ENCODE results near the gene PTPRN2.
A peak's percentile ranks its signal among the peaks of the same experiment; 100 is the strongest.
"Not testable (repeated sequence)": the region's sequence is repeated elsewhere in the genome, so short reads cannot be mapped to it uniquely, and the experiment has no call there.

PTPRN2 gene

GRCh38 chr7:157906583-157906982 is 681.0 kb downstream of the PTPRN2 start:
- no peak for DNase-seq (ENCODE audit: low spot score)
- TF ChIP-seq, protein P1, sequence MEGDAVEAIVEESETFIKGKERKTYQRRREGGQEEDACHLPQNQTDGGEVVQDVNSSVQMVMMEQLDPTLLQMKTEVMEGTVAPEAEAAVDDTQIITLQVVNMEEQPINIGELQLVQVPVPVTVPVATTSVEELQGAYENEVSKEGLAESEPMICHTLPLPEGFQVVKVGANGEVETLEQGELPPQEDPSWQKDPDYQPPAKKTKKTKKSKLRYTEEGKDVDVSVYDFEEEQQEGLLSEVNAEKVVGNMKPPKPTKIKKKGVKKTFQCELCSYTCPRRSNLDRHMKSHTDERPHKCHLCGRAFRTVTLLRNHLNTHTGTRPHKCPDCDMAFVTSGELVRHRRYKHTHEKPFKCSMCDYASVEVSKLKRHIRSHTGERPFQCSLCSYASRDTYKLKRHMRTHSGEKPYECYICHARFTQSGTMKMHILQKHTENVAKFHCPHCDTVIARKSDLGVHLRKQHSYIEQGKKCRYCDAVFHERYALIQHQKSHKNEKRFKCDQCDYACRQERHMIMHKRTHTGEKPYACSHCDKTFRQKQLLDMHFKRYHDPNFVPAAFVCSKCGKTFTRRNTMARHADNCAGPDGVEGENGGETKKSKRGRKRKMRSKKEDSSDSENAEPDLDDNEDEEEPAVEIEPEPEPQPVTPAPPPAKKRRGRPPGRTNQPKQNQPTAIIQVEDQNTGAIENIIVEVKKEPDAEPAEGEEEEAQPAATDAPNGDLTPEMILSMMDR (IDR thresholded peaks at IDR 0.05), result no peak
- Histone ChIP-seq H3K4me3 (no peak overlapping the region), H3K27ac (no peak overlapping the region)

DNA sequence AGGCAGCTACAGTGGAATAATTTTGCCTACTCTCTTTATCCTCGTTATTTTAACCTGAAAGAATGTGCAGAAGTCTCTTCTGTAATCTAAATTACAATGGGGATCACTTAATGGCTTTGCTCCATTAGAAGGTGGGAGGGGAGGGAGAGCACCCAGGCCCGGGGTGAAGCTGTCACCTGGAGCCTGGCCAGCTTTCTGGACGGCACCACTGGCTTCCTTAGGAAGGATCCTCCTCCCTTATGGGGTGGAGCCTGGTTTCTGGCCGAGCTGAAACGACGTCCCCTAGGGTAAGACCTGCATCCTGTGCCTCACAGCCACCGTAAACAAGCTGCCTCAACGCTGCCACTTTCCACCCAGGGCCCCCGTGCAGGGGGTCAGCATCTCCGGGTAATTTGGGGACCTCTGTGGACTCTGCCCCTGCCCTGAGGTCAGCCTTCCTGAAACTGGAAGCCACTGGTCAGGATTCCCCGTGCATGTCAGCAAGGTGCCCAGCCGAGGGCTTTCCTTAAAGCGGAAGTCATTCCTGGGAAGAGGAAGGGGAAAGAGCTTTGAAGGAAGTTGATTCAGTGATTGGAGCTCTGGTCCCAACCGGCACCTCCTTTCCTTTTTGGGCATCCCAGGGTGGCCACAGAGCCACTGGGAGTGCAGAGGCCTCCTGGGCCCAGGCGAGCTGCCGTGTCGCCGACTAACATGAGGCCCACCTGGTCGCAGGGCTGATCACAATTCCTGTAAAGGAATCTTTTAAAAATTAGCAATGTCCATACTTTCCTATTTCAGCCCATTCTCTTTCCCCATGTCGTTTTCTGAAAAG is 681.8 kb downstream of the PTPRN2 start:
- H3K27ac ChIP-seq, result no peak overlapping the region
- peak overlapping the region; percentile 34 for H3K4me3 ChIP-seq
- no peak for DNase-seq (ENCODE audit: low spot score)
- TF ChIP-seq, protein P1 (IDR thresholded peaks at IDR 0.05), result no peak

GRCh38 chr7:157904866-157905570 is 682.6 kb downstream of the PTPRN2 start:
- Histone ChIP-seq H3K4me3 (no peak overlapping the region), H3K27ac (no peak overlapping the region)
- no peak for DNase-seq (ENCODE audit: low spot score)
- TF ChIP-seq, protein P1 (IDR thresholded peaks at IDR 0.05), result no peak

DNA sequence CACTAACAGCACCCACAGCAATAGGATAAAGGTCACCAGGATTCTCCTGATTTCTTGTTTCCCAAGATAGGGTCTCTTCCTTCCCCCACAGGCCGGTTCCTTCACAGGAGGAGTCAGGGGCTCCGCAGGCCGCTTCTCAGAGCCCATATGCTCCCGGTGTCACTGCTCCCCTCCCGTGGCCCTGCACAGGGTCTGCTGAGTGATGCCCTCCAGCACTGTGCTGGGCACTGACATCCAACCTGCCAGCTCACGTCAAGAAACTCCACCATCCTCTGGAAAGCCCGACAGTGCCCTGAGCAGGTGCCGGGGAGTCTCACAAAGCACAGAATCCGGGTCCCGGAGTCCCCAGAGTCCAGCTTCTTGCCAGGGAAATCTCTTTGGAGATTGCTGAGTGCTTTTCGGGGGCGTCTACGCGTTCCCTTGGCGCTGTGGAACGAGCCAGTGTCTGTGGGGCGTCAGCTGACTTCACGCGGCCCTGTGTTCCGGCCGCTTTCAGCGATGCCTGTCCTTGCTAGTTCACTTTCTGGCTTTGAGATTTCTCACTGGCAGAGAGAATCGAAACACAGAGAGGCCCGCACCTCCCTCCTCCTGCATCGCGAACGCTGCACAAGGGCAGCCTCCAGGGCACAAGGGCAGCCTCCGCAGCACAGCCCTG is 683.3 kb downstream of the PTPRN2 start:
- Histone ChIP-seq H3K27ac (no peak overlapping the region), H3K4me3 (no peak overlapping the region)
- TF ChIP-seq, protein P1 (IDR thresholded peaks at IDR 0.05), result no peak
- DNase-seq (ENCODE audit: low spot score), result no peak

- TF ChIP-seq, protein P1 (IDR thresholded peaks at IDR 0.05), result no peak
- no peak overlapping the region for H3K4me3 ChIP-seq
- no peak for DNase-seq (ENCODE audit: low spot score)
- H3K27ac ChIP-seq, result no peak overlapping the region
Measured at GRCh38 chr7:157903710-157904109, 683.9 kb downstream of the PTPRN2 start.

DNA sequence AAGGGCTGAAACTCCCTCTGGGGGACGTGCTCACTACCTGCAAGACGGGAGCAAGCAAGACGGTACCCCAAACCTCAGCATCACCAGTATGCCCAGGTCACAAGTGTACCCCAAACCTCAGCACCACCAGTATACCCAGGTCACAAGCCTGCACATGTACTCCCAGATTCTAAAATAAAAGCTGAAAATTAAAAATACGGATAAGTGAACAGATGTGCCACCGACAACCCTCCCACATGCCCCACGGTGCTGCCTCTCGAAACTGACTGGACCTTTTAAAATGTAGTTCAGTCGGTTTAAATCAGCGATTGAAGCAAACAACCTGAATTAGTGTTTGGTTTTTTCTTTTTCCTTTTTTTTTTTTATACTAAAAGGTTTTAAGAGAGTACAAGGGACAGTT is 684.3 kb downstream of the PTPRN2 start:
- no peak for DNase-seq (ENCODE audit: low spot score)
- Histone ChIP-seq H3K27ac (no peak overlapping the region), H3K4me3 (no peak overlapping the region)
- TF ChIP-seq, protein P1 (IDR thresholded peaks at IDR 0.05), result no peak

DNA sequence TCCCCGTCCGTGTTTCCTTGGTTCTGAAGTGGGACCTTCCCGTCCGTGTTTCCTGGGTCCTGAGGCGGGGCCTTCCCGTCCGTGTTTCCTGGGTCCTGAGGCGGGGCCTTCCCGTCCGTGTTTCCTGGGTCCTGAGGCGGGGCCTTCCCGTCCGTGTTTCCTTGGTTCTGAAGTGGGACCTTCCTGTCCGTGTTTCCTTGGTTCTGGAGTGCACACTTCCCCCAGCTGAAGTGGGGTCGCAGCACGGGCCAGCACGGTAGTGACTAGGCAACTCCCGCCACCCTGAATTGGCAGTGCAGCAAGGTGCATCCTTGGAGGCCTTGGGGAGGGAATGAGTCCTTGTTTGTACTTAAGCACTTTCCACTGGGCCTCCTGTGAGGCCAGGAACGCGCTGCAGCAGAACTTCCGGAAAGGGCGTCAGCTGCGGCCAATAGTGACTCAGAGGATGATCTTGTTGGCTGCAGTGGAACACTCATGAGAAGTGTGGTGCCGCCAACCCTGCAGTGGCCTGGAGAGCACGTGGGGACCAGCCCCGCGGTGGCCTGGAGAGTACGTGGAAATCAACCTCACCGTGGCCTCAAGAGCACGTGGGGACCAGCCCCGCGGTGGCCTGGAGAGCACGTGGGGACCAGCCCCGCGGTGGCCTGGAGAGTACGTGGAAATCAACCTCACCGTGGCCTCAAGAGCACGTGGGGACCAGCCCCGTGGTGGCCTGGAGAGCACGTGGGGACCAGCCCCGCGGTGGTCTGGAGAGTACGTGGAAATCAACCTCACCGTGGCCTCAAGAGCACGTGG is 685.6 kb downstream of the PTPRN2 start:
- not testable (repeated sequence) for H3K4me3 ChIP-seq; H3K27ac ChIP-seq; DNase-seq (ENCODE audit: low spot score)
